Stimulated activated naive CD4-positive, alpha-beta T cell treated with Interleukin-2 at 50 U/mL for 16 hours (primary cell): Measurements from ENCODE around the gene LIX1L.
A peak's percentile ranks its signal among the peaks of the same experiment; 100 is the strongest.

Experiments
- DNase-seq: peaks from one replicate; lab custom pipeline; 2025; lab: John Stamatoyannopoulos, UW

LIX1L gene

DNA sequence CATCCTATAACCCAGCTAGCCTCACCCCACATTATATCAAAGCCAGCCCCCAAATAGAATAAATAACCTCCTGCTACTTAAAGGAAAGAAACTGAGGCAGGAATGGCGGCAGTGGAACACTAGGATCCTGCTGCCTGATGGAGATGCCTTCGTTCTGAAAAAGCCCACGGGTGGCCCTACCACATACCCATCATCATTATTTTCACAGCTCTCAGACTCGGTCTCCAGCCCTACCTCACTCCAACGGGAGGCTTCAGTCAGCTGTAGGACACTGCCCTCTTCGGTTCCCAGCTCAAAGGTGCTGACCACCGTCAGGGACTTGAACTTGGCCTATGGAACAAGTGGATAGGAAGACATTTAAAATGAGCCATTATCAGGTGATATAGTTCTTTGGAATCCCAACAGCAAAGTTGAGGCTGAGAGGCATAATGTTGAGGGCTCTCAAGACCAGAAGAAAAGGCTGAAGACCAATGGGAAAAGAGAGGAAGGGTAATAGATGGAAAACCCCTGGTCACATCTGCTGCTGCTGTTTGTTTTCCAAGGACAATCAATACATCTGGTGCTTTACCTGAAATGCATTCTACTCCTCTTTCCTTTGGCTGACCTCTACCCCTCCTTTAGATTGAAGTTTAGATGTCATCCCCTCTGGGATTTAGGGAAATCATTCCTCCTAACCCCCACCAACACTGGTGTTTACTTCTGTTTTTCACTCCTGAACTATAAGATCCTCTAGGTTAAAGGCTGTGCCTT is 64.3 kb downstream of the LIX1L start:
- no peak for DNase-seq

DNA sequence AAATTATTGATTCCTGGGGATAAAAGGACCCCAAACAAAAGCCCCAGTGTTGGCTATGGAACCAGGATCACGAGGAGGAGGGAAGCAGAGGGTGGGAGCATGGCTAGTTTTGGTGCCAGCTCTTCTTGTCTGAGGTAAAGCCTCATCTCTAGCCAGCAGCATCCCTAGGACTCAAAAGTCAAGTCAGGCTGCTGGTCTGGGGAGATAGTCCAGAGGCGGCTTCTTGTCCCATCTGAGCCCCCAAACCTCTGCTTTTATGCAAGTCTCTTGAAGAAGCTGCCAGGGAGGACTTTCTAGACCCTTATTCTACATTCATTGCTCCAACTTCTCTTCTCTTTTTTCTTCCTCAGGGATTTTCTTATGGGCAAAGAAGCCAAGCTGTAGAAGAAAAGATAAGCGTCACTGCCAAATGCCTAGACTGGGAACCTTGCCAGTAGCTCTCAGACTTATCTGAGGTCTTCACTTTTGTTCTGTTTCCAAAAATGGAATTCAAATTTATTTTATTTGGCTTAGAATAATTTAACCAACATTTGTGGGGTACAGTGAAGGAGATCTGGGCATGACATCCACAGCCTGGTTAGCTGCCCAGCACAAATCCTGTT is 65.2 kb downstream of the LIX1L start:
- DNase-seq: no peak

DNA sequence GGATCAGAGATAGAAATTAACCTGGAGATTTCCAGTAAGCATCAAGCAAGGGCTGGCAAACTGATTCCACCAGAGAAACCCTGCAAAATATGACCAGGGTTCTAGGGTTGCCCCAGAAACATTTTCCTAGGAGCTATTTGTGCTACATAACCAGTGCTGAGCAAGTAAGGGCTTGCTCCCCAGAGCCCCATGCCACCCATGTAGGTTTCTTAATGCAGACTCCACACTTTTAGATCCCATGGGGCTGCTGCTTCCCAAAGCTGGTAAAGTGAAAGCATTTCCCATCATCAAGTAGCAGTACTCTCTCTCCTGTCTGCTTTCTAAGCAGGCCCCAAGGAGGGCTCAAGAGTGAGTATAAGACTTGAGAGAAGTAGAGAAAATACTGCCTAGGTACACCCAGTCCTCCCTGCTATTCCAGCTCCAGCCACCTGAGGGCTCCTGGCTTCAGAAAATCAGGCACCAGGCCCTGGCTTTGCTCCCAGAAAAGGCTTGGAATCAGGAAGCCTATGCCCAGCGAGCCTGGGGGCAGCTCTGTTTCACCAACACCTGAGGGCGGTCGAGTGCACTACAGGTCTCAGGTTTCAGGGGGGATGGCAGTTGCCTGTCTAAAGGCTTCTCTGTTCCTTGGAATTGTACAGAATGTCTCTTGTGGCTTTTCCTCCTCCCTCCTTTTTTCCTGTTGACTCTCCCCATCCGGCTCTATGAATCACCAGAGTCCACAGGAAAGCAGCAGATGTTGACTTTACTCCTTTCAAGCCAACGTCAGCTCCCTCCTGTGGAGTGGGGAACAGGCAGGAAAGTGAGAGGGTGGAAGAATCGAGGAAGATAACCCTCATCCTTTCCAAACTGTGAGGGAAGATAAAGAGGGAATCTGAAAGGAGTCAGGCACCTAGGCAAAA is 66.0 kb downstream of the LIX1L start:
- DNase-seq: peak; percentile 21

DNA sequence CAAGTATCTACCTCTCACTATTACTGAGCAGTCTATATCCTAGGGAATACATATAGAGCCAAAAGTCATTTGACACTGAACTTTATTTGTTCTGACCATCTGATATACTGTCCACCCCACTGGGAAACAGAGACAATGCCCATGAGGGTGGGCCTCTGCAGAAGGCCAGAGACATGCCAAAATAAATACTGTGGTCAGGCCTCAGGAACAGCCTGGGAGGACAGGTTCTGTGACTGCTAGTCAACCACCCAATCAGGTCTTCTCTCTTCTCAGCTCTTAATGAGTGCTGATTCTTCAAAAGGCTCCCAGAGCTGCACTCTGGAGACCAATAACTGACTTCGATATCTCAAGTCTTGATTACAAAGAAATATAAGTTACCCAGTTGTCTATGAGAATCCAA is 66.7 kb downstream of the LIX1L start:
- DNase-seq: no peak

DNA sequence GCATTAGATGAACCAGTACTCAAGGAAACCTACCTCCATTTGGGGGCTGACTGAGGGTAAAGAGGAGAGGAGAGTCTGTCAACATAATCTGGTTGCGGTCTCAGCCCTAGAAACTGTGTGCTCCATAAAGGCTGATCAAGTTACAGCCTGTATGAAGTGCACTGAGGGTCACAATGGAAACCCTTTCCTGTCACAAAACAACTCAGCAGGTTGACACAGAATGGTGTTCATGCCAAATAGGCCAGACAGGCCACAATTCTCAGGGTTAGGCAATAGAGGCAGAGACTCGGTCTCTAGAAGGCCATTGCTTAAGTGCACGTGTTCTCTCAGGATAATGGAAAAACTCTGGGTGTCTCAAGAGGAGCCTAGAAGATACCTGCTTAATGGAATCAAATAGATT is 68.1 kb downstream of the LIX1L start:
- DNase-seq: no peak

DNA sequence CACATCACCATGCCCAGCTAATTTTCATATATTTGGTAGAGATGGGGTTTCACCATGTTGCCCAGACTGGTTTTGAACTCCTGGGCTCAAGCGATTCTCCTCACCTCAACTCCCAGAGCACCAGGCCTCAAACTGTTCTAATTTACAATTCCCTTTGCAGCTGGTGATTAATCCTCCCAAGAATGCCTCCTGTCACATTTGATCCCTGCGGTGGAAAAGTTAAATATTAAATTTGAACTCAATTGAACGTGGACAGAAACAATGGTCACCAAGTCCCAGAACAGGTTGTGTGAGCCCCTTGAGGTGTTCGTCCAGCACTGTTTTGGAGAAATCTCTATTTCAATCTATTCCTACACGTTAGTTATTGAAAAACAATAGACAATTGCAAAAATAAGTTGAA is 70.2 kb downstream of the LIX1L start:
- DNase-seq: no peak

DNA sequence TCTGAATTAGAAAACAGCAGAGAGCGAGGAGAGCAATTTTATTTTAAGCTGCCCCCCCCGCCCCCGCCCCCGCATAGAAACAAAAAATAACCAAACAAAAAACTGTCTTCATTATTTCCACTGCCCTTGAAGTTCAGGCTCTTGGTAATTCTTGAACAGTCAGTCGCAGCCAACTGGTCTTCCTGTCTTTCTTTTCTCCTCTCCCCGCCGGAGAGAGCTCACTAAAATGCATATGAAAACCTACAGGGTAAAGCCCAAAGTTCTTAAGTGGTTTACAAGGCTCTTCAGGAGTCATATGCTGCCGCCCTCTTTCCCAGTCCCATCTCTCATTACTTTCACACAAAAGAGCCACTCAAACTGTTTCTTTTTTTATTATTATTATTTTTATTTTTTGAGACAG is 71.0 kb downstream of the LIX1L start:
- DNase-seq: no peak

DNA sequence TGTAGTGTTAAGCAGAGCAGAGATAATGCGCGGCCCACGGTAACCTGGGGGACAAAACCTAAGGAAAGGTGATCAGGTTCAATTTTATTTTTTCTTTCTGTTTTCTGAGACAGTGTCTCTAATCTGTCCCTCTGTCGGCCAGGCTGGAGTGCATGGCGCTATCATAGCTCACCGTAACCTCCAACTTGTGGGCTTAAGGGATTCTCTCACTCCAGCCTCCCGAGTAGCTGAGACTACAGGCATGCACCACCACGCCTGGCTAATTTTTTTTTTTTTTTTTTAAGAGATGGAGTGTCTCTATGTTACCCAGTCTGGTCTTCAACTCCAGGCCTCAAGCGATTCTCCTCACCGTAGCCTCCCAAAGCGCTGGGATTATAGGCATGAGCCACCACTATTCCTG is 71.4 kb downstream of the LIX1L start:
- no peak for DNase-seq

DNA sequence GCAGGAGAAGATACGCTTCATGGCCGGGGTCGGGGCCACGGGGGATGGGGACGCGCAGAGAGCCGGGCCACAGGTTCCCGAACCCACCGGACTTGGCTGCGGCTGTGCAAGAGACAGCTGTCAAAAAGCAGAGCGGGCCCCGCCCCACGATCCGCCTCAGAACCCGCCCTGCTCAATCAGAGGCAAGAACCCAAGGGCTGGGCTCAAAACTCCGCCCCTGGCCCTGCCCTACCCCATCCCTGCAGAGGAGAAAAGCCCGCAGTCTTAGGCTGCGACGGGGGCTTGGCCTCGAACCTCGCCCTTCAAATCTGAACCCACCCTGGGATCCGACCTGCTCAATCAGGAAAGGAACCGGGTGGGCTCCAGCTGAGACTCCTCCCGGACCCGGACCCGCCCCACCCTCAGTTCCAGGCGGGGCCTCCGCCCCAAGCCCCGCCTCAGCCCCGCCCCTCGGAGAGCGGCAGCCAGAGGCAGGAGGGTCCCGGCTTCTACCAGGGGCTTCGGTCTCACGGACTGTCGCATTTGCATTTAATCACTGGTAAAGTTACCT is 72.0 kb downstream of the LIX1L start, which contains the start of gene ANKRD35:
TSS of gene ANKRD35 (minus strand) at position 129 of the 550 bp plus-strand sequence. CDS start at position 21, 108 bp downstream.
- peak; percentile 87 for DNase-seq

DNA sequence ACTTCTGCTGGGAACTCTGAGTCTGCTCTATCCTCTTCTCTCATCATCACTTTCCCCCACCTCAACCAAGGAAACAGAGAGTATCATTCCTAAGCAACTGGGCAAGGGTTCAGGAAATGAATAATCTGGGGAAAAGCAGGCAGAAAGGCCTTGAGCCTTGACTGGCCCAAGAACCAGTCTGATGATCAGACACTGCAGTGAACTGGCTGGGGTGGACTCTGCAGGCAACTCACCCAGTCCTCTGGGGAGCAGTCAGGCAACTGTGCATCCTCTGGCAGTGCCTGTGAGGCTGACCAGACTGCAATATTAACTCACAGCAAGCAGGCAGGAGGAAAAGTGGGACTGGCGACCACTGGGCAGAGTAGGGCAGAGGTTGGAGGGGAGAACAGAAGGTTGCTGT is 73.1 kb downstream of the LIX1L start:
- no peak for DNase-seq
